GM13977 (cell line): Measurements from ENCODE around the gene DESI2.

Experiments used
- DNase-seq: peaks from one replicate; pipeline ENCODE4 v3.0.0; 2012; ENCODE audit warnings: low spot score
- in situ Hi-C: fragments of 300-500 bp; cut with MboI; formaldehyde crosslinking; loops from one replicate; pipeline ENCODE4 v1.12.0; 2022; ENCODE audit warnings: low sequenced_read_pairs, low pct_unique_long_range_greater_than_20kb, mixed read lengths, inconsistent platforms; ENCODE audit not compliant: unreplicated experiment
- TF ChIP-seq, protein P1 (sequence below): IDR thresholded peaks from 2 replicates; pipeline ENCODE4 v1.5.1; 2012; ENCODE audit warnings: mild to moderate bottlenecking, control low read depth; ENCODE audit not compliant: insufficient read depth; ENCODE audit errors: extremely low read depth, missing control alignments

DESI2 gene

GRCh38 chr1:244652623-244653438, at the start of gene DESI2:
Gene DESI2, plus strand, starts transcription at chr1:244653126. Its CDS starts 188 bp downstream, at chr1:244653314.
- TF ChIP-seq, protein P1, sequence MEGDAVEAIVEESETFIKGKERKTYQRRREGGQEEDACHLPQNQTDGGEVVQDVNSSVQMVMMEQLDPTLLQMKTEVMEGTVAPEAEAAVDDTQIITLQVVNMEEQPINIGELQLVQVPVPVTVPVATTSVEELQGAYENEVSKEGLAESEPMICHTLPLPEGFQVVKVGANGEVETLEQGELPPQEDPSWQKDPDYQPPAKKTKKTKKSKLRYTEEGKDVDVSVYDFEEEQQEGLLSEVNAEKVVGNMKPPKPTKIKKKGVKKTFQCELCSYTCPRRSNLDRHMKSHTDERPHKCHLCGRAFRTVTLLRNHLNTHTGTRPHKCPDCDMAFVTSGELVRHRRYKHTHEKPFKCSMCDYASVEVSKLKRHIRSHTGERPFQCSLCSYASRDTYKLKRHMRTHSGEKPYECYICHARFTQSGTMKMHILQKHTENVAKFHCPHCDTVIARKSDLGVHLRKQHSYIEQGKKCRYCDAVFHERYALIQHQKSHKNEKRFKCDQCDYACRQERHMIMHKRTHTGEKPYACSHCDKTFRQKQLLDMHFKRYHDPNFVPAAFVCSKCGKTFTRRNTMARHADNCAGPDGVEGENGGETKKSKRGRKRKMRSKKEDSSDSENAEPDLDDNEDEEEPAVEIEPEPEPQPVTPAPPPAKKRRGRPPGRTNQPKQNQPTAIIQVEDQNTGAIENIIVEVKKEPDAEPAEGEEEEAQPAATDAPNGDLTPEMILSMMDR, result peak; percentile 65
- in situ Hi-C loops, result no loop called here
- DNase-seq, result peak; percentile 98

DNA sequence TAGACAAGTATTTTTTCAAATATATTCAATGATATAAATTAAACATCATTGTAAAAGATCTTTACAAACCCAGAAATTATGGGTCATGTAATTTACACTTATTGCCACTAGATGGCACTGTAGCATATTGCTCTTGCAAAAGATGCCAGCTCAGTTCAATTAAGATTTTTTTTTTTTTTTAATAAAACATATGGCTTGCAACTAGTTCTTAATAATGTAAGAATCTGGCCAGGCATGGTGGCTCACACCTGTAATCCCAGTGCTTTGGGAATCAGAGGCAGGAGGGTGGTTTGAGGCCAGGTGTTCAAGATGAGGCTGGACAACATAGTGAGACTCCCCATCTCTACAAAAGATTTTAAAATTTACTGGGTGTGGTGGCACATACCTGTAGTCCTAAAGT, 49.4 kb upstream of the DESI2 start:
- TF ChIP-seq, protein P1, result peak; percentile 53
- in situ Hi-C loops, result loop anchor here (10.0 kb wide), 2 partner anchors 181 to 441 kb away; no protein-coding TSS in a partner anchor
- peak; percentile 36 for DNase-seq

DNA sequence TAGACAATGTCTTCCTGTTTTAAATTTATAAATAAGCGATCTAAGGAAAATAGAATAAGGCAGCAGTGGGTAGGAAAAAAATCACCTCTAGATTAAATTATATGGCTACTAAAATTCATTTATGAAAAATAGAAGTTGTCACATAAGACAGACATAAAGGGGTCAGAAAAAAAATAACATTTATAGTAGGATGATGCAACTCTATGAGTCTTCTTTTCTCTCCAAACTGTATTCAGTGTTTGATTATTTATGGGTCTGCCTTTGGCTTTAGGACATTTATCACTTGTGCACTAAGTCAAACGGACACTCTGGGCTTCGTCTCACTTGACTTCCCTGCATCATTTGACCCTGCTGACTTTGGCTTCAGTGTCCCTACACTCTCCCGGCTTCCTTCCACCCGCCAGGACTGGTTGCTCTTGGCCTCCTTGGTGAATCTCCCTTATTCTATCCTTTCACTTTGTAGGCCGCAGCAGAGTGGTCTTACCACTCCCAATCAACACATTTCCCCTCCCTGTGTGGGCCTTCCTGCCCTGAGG, 47.0 kb upstream of the DESI2 start:
- in situ Hi-C loops, result loop anchor here (10.0 kb wide), 2 partner anchors 179 to 439 kb away; no protein-coding TSS in a partner anchor
- TF ChIP-seq, protein P1, result no peak
- no peak for DNase-seq

- DNase-seq, result no peak
- in situ Hi-C loops, result no loop called here
- TF ChIP-seq, protein P1, result no peak
Observed at GRCh38 chr1:244614113-244614836, 38.7 kb upstream of the DESI2 start.

DNA sequence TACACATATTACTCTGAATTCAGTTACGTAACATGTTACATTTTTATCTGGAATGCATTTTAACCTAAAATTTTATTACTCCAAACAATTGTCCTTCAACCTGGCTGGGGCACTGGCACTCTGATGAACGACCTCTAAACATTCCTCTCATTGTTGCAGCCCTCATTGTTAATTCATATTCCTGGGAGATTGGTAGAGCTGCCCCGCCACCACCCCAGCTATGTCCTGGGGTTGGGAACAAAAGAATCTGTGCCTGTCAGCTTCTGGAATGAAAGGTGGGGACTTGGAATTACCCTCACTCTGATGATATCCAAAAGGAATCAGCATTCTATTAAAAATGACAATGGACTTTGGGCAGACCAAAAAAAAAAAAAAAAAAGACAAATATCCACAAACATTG, 38.0 kb upstream of the DESI2 start:
- TF ChIP-seq, protein P1, result no peak
- DNase-seq, result no peak
- in situ Hi-C loops, result no loop called here

DNA sequence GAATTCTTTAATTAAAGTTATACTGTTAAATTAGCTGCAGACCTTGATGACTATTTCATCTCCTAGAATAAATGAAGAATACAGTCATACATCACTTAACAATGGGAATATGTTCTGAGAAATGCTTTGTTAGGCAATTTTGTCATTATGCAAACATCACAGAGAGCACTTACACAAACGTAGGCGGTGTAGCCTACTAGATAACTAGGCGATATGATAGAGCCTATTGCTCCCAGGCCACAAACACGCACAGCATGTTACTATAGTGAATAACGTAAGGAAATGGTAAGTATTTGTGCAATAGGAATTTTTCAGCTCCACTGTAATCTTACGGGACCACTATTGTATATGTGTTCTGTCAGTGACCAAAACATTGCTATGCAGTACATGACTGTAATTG, 37.6 kb upstream of the DESI2 start:
- in situ Hi-C loops, result no loop called here
- DNase-seq, result no peak
- TF ChIP-seq, protein P1, result no peak
